Measurements from ENCODE around the gene CLEC3B.

GRCh38 chr3:45002720-45003119 lies 23.4 kb upstream of the CLEC3B start:
- no peak for TF ChIP-seq CTCF (IDR thresholded peaks at IDR 0.05)
- no peak for TF ChIP-seq POLR2A (IDR thresholded peaks at IDR 0.05)
